GM12873 (cell line): ENCODE data around the gene PSAT1.

Source experiments
- TF ChIP-seq, protein P1 (sequence below): IDR thresholded peaks from 2 replicates; pipeline ENCODE4 v1.5.1; 2012; ENCODE audit warnings: low read depth, mild to moderate bottlenecking, moderate library complexity, low read length, control low read depth; ENCODE audit not compliant: insufficient read depth; ENCODE audit errors: missing control alignments

The PSAT1 gene

DNA sequence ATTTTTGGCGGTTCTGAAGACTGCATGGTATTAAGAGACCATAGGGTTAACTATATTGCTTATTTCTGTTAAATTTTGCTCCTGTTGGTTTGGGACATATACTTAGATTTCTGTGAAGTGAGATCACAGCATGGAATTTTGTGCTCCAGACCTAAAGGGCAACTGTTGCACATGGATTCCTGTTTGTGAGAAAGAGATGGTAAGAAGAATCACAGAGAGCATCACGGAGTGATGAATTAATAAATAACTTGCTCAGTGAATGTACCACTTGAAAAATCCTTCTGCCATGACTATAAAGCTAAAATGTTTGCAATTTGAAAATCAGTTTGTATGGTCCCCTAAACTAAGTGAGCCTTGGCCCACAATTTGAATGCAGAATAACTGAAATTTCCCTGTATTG lies 4.5 kb downstream of the PSAT1 start:
- TF ChIP-seq, protein P1, sequence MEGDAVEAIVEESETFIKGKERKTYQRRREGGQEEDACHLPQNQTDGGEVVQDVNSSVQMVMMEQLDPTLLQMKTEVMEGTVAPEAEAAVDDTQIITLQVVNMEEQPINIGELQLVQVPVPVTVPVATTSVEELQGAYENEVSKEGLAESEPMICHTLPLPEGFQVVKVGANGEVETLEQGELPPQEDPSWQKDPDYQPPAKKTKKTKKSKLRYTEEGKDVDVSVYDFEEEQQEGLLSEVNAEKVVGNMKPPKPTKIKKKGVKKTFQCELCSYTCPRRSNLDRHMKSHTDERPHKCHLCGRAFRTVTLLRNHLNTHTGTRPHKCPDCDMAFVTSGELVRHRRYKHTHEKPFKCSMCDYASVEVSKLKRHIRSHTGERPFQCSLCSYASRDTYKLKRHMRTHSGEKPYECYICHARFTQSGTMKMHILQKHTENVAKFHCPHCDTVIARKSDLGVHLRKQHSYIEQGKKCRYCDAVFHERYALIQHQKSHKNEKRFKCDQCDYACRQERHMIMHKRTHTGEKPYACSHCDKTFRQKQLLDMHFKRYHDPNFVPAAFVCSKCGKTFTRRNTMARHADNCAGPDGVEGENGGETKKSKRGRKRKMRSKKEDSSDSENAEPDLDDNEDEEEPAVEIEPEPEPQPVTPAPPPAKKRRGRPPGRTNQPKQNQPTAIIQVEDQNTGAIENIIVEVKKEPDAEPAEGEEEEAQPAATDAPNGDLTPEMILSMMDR, result no peak

DNA sequence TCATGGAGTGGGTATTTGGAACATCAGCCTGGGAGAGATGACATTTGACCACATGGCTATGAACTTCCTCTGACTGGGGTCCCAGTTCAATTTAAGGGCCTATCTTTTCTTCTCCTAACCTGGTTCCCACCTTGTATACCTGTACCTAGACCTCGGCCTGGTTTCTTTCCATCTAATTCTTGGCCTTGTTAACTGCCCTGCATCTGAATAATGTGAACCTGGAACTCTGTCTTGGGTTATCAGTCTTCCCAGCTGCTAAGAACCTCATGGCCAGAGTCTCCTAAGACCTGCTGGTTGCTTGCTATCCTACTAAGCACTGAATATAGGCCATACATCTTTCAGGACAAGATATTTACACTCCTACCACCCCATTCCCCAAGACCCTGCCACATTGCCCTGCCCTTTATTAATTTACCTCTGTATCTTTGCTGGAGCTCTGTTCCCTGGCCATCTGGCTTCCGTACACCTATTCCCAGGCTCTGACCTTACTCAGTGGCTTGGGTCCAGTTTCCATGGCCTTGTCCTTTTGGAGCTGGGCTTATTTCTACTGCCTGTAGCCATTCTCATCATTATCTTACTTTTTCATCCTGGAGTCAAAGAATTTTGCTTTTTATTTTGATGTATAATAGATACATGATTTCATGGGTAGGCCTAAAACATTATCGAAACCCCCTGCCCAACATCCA lies 6.6 kb downstream of the PSAT1 start:
- TF ChIP-seq, protein P1, result no peak

DNA sequence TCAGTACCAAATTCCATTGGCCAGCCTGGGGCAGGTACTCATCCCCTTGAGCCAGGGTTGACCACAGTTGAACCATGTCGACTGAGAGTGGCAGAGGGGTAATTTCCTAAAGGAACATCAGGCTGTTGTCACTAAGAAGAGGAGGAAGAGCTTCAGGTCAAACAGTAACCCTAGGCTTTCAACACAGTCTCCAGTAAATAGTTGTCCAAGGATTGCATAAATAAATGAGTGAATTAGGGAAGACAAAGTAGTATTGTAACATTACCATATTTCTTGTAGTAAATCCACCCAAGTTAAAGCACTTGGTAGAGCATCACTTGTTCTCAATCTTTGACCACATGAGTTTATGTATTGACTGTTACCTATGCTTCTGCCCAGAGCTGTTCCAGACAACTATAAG lies 7.4 kb downstream of the PSAT1 start:
- TF ChIP-seq, protein P1, result no peak

DNA sequence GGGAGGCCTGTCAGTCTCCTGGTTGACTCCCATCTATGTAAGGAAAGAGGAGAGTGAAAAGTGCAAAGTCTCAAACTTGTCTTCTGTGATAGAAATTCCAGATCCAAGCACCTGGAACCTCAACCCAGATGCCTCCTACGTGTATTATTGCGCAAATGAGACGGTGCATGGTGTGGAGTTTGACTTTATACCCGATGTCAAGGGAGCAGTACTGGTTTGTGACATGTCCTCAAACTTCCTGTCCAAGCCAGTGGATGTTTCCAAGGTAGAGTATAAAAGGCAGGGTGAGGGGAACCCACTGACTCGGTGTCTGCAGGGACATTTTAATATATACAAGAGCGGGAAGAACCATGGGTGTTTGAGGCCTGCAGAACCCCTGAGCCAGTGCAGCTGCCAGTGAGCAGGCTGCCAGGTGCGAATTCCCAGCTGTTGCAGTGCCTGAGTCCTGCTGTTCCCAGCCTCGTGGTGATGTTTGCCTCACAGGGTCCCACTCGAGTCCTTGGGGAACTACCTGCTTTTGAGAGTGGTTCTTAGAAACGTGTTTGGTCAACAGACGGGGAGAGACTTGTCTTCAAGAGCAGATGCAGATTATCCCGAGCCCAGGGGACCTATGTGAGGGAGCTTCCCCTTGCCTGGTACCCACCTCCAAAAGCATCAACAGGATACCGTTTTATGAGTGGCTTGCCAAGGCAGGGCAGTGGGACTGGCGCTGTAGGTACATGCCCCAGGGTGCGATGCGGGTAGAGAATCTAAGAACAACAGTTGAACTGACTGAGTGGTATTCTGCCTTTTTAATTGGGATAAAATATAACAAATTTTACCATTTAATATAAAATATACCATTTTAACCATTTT lies 9.5 kb downstream of the PSAT1 start:
- TF ChIP-seq, protein P1, result no peak

DNA sequence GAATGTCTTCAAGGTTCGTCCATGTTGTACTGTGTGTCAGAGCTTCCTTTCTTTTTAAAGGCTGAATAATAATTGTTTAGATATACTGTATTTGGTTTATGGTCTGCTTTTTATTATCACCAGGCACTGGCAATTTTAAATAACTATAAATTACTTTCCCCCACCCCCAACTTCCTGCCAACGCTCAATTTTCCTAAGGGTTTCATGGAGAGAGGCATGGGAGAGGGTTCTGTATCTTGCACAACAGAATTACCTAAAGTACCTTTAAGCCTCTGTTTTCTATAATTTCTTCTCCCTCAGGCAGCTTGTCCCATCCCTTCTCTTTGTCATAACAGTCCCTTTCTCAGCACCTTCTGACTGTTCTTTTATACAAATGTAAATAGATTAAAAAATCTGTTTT lies 10.4 kb downstream of the PSAT1 start:
- TF ChIP-seq, protein P1, result no peak

DNA sequence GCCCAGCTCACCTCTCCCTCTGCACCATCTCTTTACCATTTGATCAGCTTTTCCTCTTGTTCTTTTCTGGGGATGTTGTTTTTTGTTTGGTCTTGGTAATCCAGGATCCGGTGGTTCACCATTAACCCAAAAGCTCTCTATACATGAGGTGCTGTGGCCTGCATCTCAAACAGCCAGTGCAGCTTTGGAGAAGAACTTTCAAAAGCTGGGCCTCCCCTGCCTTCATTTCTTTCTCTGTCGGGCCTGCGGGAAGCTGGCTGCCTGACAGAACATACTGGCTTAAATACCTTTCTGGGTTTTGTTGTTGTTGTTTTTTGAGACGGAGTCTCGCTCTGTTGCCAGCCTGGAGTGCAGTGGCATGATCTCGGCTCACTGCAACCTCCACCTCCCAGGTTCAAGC lies 12.1 kb downstream of the PSAT1 start:
- TF ChIP-seq, protein P1, result no peak

DNA sequence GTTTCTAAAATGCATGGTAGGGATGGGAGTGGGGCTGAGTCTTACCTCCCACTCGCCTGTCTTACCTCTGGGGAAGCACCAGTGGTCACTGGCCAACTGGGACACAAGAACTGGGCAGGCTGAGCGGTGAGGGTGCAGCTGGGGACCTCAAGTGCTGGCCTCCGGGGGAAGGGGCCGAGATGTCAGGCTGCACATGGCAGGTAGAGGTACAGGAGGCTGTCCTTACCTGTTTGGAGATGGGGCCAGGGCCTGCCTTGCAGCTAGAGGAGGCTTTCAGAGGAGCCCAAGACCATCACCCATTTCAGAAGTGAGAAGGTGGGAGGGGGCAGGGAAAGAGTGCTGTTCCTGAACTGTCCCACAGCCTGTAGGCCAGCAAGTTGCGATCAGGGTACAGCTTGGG lies 14.2 kb downstream of the PSAT1 start:
- TF ChIP-seq, protein P1, result no peak
